ENCODE measurements around the gene DIP2C.

GRCh38 chr10:644943-645334, 44.5 kb downstream of the DIP2C start:
- TF ChIP-seq CTCF (conservative IDR thresholded peaks at IDR 0.05 in 1 of 2, IDR thresholded peaks at IDR 0.05 in 1 of 2; ENCODE audit: extremely low read depth in 1 of 2, insufficient read depth in 1 of 2, low read depth in 1 of 2, low read length in 2 of 2) = no peak
- TF ChIP-seq EZH2 (IDR thresholded peaks at IDR 0.05; ENCODE audit: borderline replicate concordance, low read length) = no peak

All from mammary epithelial cell (primary cell).